ENCODE measurements around the gene EVA1A.

DNA sequence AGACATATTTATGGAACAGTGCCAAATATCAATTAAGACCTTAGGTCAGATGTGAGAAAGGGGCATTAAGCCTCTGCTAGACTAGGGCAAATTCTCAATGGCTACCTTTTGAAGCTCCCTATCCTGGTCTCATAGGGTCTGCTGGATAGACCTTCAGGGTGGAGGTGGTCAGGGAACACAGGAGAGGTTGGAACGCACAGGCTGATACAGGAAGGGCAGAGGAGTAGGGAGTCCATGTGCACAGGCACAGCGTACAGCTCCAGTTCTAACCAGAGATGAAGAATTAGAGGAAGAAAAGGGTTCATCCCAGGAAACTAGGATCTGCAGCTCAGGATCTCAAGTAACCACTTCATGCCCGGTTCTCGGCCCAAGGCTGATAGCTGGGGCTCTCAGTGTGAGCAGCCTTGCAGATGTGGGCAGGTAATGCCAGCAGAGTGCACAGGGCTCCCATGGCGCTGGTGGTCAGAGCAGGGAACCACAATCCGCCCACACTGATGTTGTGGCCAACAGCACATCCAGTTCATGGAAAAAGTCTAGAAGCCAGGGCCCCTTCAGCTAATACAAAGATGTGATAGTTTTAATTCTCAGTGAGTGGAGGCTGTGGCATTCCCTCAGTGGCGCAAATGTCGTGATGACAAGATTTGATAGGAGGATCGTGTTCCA, 3.4 kb upstream of the EVA1A start:
- TF ChIP-seq CBX8 (IDR thresholded peaks at IDR 0.05; ENCODE audit: borderline replicate concordance, low read depth, low read length) (no peak), MAFK (IDR thresholded peaks at IDR 0.05; ENCODE audit: low read depth, low read length) (no peak), POLR2AphosphoS5 (IDR thresholded peaks at IDR 0.05; ENCODE audit: low read depth, low read length) (no peak), CEBPB (IDR thresholded peaks at IDR 0.05; ENCODE audit: low read depth, low read length) (no peak), RAD21 (IDR thresholded peaks at IDR 0.05 in 1 of 2, conservative IDR thresholded peaks at IDR 0.05 in 1 of 2; ENCODE audit: low read depth in 2 of 2, low read length in 2 of 2) (no peak), TEAD4 (IDR thresholded peaks at IDR 0.05; ENCODE audit: low read depth, low read length) (no peak), TAF1 (IDR thresholded peaks at IDR 0.05; ENCODE audit: low read depth, low read length) (no peak), POLR2A (IDR thresholded peaks at IDR 0.05; ENCODE audit: control extremely low read depth in 1 of 2, low read depth in 2 of 2, low read length in 2 of 2) (no peak)
- TF ChIP-seq, protein P1, sequence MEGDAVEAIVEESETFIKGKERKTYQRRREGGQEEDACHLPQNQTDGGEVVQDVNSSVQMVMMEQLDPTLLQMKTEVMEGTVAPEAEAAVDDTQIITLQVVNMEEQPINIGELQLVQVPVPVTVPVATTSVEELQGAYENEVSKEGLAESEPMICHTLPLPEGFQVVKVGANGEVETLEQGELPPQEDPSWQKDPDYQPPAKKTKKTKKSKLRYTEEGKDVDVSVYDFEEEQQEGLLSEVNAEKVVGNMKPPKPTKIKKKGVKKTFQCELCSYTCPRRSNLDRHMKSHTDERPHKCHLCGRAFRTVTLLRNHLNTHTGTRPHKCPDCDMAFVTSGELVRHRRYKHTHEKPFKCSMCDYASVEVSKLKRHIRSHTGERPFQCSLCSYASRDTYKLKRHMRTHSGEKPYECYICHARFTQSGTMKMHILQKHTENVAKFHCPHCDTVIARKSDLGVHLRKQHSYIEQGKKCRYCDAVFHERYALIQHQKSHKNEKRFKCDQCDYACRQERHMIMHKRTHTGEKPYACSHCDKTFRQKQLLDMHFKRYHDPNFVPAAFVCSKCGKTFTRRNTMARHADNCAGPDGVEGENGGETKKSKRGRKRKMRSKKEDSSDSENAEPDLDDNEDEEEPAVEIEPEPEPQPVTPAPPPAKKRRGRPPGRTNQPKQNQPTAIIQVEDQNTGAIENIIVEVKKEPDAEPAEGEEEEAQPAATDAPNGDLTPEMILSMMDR (IDR thresholded peaks at IDR 0.05; ENCODE audit: control extremely low read depth in 1 of 3, insufficient read depth in 1 of 3, low read depth in 1 of 3, low read length in 3 of 3), result no peak
- TF ChIP-seq, protein P2, sequence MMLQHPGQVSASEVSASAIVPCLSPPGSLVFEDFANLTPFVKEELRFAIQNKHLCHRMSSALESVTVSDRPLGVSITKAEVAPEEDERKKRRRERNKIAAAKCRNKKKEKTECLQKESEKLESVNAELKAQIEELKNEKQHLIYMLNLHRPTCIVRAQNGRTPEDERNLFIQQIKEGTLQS (IDR thresholded peaks at IDR 0.05; ENCODE audit: insufficient read depth, low read depth, low read length), result no peak
- TF ChIP-seq, protein P3, sequence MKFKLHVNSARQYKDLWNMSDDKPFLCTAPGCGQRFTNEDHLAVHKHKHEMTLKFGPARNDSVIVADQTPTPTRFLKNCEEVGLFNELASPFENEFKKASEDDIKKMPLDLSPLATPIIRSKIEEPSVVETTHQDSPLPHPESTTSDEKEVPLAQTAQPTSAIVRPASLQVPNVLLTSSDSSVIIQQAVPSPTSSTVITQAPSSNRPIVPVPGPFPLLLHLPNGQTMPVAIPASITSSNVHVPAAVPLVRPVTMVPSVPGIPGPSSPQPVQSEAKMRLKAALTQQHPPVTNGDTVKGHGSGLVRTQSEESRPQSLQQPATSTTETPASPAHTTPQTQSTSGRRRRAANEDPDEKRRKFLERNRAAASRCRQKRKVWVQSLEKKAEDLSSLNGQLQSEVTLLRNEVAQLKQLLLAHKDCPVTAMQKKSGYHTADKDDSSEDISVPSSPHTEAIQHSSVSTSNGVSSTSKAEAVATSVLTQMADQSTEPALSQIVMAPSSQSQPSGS (IDR thresholded peaks at IDR 0.05; ENCODE audit: low read length), result no peak

Data from H1 (cell line).